ENCODE measurements around the gene THADA.
"Not testable (repeated sequence)": the region's sequence is repeated elsewhere in the genome, so short reads cannot be mapped to it uniquely, and the experiment has no call there.

The THADA gene

DNA sequence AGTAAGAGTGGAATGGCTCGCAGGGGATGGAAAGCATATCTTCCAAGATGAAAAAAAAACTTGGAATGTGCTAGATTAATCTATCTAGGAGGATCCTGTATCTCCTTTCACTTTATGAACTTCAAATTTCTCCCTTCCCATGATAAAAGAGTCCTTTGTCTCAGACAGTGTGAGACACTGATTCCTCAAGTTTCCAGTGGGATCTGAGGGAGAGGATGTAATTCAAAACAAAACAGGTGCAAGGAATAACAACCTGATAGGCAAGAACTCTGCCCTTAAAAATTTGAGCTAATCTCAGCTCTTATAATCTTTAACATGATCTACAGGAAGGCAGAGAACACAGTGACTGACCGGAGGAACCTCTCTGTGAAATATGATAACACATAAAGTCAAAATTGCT is 207.5 kb downstream of the THADA start:
- DNase-seq (ENCODE audit: low read depth in 2 of 2), result no peak

DNA sequence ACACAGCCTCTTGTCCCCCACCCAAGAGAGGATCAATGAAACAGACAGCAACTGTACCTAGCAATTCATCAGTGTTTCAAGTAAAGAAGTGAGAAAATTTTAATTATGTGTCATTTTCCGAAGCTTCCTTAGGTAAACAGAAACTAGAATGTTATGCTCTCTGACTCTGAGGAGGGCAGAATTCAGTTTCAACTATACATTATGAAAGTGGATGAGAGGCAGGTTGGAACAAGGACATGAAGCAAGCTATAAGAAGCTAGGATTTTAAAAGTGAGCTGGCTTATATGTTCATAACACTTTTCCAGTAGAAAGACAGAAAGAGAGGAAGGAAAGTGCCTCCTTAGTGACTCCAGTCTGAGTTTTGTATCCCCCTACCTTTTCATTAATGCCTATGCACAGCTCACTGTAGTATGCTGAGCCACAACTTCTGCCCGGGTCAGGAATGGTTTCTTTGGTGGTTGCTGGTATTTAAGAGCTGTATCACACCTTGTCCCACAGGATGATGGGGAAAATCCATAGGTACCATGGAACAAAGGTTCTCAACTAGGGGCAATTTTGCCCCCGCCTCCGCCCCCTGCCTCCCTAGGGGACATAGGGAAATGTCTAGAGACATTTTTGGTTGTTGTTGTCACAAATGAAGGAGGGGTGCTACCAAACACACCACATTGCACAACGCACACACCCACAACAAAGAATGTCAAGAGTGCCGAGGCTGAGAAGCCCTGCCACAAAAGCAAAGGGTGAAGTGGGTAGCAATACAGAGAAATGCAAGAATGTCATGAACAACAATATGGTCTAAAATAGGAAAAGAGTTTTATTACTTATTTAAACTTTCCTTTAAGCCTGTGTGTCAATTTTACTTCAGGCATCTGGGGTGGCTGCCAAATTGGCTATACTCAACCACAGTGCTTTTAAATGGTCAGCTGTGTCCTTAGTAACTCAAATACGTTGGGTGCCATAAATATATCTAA is 208.5 kb downstream of the THADA start:
- no peak for DNase-seq (ENCODE audit: low read depth in 2 of 2)

DNA sequence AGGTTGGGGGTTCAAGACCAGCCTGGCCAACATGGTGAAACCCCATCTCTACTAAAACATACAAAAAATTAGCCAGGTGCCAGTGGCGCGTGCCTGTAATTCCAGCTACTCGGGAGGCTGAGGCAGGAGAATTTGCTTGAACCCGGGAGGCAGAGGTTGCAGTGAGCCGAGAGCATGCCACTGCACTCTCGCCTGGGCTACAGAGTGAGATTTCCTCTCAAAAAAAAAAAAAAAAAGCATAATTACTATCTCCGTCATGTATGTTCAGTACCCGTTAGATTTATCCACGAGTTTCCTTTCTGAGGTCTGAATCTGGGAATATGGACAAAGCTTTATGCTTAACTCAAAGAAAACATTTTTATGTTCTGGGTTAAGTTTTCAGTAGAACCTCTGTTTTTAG is 209.2 kb downstream of the THADA start:
- not testable (repeated sequence) for DNase-seq (ENCODE audit: low read depth in 2 of 2)

DNA sequence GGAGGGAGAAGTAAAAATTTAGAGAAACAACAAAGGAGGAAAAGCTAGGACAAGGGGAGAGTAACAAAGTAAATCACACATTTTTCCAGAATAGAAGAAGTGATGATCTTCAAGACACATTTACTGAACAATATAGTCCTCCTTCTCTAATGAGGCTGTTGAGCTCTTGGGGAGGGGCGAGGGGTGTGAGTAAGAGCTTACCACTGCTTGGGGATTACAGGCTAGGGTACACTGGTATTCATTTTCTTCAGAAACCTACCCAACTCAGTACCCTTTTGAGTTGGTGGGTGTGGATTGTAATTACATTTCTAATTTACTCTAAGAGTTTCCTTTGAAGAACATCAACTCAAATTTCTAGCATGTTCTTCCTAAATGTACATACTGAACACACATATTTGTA is 211.7 kb downstream of the THADA start:
- DNase-seq (ENCODE audit: low read depth in 2 of 2), result no peak

DNA sequence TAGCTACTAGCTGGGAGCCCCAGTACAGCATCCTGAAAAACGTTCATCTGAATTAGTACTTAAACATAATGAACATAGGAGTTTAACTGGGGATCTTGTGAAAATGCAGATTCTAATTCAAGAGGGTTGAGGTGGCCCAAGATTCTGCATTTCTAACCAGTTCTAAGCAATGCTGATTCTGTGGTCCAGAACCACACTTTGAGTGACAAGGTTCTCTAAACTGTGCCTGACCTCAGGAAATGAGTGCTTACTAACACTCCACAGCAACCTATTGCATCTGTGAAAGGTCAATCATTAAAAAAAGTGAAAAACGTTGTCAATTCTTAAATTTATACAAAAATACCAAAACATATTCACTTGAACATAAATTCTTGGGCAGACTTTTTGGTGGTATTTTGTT is 212.3 kb downstream of the THADA start:
- no peak for DNase-seq (ENCODE audit: low read depth in 2 of 2)

DNA sequence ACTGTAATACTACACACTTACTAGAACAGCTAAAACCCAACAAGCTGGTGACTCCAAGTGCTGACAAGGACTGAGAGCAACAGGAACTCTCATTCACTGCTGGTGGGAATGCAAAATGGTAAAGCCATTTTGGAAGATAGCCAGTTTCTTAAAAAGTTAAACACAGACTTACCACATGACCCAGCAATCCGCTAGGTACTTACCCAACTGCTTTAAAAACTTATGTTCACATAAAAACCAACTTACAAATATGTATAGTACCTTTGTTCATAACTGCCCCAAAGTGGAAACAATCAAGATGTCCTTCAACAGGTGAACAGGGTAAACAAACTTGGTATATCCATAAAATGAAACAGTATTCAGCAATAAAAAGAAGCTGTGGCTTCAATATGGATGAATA is 216.3 kb downstream of the THADA start:
- DNase-seq (ENCODE audit: low read depth in 2 of 2), result no peak

DNA sequence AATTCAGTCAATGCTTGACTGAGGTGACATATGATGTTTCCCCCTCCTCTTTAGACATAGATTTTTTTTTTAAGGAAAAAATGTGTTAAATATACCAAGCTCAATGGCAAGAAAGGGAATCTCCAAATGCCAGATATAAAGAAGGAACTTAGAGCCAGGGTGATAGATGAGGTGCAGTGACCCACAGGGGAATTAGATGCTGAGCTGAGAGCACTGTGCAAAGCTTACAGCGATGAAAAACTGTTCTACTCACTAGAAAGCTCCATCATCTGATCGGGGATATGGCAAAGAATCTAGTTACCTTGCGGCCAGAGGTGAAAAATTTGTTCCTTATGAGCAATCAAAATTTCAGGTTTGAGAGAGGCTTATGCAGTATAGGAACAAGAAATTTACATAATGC is 218.5 kb downstream of the THADA start:
- DNase-seq (ENCODE audit: low read depth in 2 of 2), result no peak

DNA sequence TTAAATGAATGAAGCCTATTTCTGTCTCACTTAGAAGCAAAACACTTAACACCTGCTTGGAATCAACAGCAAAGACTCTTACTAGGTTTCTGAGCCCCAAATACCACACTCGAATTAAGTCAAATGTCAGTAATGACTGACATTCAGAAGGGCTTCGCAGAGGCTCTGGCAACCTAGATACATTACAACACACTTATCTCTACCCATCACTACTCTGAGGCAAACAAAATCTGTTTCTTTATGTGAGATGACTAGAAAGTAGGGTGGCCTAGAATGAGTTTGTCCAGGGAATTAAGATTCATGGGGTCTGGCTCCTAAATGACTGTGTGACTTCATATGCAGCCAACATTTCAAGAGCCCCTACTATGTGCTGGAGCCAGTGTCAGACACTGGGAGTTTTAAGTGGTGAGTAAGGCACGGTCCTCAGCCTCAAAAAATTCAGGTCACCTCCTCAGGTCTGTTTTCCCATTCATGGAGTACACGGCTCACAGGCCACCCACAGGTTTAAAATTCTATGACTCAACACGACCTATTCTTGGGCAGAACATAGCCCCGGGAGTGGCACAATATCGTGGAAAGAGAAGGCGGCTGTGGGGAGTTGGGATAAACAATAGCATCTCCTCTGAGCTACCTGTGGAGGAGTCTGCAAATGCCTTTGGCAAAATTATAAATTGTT is 219.2 kb downstream of the THADA start:
- DNase-seq (ENCODE audit: low read depth in 2 of 2), result no peak

DNA sequence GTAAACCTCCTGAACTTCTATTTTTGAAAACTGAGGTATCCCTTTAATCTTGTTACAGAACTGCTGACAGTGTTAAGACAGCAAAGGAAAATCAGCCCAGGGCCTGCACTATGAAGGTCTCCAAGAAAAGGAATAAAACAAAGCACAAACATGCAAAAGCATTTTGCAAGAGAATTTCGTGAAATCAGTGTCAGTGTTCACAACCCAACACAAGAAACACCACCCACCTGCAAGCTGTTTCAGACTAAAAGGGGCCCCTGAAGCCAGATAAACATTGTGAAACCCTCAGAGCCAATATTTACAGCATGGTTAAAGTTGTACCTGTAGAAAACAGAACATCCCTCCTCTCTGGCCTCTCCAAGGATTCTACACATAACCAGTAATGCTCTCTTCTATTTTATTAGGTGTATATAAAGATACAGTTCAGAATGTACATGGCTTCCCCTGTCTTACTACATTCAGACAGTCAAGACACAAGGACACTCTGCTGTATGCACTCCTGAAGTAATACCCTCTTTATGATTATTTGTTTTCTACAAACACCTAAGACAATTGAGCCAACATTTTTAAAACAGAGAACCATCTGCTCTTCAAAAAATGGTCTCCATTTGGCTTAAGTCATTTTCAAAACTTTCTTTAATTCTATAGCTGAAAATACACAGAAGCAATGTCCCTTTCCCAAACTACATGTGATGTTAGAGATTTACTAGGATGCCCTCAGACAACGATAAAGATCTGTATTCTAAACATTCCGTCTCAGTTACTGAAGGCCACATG is 219.9 kb downstream of the THADA start:
- DNase-seq (ENCODE audit: low read depth in 2 of 2), result no peak

DNA sequence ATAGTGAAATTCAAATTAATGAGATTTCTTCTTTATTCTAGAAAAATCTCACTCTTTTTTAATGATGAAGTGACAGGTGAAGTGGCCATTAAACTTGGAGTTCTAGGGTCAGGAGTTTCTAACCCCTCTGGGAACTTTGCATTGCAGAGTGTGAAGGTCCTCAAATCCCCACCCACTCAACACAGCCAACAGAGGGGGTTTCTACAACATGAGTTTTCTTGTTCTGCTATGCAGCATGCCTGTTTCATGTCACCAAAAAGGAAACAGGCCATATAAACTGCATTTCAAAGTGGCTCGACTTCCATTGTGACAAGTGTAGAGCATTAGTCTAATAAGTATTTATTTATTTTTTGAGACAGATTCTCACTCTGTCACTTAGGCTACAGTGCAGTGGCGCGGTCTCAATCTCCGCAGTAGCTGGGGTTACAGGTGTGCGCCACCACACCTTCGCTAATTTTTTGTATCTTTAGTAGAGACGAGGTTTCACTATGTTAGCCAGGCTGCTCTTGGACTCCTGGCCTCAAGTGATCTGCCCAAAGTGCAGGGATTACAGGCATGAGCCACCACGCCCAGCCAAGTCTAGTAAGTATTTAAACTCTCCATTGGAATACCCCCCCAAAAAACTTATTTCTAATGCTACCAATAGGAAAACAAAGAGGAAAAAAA is 223.3 kb downstream of the THADA start:
- no peak for DNase-seq (ENCODE audit: low read depth in 2 of 2)

DNA sequence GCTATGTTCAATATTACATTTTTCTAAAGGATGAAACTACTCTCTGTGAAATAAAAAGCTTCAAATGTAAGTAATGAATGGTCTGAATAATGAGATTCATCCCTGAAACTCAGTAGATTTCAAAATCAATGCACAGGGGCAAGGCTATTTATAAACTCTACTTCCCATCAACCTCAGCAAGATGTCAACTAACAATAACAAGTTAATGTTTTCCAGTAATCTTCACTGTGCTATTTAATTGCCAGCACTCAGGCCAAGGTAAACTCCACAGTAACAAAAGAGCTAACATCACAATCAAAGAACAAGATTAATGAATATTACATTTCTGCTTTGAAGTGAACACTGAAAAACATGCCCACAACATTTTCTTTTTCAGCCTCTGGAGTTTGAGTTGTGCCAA is 225.1 kb downstream of the THADA start:
- no peak for DNase-seq (ENCODE audit: low read depth in 2 of 2)

DNA sequence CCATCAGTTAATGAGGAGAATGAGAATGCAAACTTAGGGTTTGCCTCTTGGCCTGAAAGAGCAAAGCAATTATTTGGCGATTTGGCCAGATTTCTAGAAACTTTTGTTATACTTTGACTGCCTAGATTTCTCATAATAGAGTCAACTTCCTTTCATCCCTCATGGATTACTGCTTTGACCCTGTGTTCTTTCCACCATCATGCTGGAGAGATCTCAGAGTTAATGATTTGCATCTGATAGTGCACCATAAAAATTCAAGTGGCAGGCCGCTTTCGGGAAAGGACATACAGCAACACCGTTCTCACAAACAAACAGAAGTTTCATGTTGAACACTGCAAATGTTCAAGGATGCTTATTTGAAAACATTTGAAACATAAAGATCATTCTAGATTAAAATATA is 225.7 kb downstream of the THADA start:
- DNase-seq (ENCODE audit: low read depth in 2 of 2), result no peak

DNA sequence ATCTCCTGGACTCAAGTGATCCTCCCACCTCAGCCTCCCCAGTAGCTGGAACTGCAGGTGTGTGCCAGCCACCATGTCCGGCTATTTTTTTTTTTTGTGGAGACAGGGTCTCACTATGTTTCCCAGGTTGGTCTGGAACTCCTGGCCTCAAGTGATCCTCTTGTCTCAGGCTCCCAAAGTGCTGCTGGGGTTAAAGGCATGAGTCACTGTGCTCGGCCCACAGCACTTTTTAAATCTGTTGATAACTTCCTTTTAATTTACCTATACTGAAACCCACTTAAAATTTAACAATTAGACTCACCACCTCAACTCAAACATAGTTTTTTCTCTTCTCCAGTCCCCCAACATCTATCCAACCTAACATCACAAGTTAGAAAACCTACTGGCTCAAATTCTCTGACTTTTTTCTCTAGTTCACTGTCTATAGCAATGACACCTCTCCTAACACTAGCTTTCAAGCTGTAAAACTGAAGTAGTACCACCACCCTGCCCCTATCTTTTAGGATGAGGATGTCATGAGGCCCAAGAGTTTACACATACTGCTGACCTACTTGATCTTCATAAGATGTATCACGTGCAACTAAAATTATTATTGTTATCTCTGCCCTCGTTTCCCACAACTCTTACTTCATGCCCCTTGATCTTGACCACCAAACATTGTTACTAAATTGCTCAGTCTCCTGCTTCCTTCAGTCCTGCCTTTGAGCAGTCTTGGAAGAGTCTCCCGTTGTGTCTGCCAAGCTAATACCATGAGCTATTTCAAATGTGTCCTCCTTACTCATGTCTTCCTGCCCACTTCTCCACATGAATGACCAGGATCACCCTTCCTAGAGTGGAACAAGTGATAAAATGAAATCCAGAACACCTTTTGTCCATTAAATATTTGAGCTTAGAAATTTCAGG is 227.1 kb downstream of the THADA start:
- no peak for DNase-seq (ENCODE audit: low read depth in 2 of 2)

DNA sequence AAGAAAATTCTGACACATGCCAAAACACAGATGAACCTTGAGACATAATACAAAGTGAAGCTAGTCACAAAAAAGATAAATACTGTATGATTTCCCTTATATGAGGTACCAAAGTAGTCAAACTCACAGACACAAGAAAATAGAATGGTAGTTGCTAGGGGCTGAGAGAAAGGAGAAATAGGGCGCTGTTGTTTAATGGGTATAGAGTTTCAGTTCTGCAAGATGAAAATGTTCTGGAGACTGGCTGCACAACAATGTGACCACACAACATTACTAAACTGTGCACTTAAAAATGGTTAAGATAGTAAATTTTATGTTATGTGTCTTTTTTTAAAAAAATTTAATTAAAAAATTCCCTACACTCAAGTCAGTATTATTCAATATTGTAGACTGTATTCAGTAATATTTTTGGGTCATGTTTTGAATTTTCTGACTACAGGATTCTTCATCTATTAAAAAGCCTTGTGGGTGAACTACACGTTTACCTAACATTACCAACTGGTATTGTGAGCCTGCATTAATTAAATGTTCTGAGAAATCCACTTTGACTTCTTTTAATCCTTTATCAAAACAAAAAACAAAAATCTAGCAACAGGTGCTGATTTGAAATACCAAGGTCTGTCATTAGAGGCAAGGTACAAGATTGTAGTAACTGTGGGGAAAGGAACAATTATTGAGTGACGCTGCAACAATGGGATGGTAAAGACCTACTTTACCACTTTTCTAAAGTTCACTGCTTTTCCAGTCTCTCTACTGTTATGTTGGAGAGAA is 228.6 kb downstream of the THADA start:
- no peak for DNase-seq (ENCODE audit: low read depth in 2 of 2)

DNA sequence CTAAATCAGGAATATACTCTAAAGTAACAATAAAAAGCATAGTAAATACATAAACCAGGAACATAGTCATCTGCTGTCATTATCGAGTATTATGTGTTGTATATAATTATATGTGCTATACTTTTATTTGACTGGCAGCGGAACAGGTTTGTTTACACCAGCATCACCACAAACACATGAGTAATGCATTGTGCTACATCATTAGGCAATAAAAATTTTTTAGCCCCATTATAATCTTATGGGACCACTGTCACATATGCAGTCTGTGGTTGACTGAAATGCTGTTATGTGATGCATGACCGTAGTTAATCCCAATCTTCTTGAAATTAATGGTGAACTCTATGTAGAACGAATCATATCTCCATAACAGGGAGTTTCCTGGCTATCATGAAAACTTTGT is 232.7 kb downstream of the THADA start:
- no peak for DNase-seq (ENCODE audit: low read depth in 2 of 2)

DNA sequence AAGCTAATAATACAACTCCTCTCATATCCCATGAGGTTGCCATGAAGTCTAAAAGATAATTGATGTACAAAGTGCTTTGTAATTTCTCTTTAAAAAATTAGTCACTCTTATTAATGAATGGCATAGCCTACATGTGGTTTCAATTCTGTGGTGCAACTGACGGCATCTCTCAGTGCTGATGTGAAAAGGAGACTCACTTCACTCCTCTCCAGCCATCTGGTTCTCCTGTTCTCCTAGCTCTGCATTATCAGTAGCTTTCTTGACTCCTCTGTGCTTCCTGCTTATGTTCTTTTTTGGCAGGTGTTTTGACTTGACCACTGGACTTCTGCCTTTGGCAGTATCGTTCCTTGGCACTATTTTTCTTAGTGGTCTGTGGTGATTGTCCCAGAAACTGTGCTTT is 234.6 kb downstream of the THADA start:
- DNase-seq (ENCODE audit: low read depth in 2 of 2), result no peak

DNA sequence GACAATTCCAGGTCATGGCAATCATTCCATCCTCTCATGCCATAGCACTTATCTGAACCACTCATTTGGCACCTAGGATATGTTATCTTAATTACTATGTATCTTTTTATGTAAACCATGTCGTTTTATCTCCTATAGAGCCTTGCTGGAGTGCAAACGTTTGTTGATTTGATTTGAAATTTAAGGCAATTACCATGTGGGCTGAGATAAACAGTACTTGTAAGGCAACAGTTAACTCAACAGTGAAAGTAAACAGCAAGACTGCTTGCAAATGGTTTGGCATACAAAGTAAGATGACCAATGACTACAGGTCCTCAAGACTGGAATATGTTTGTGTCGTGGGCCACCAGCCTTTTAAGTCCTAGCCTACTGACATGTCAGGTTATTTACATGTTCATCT is 235.7 kb downstream of the THADA start:
- DNase-seq (ENCODE audit: low read depth in 2 of 2), result no peak

DNA sequence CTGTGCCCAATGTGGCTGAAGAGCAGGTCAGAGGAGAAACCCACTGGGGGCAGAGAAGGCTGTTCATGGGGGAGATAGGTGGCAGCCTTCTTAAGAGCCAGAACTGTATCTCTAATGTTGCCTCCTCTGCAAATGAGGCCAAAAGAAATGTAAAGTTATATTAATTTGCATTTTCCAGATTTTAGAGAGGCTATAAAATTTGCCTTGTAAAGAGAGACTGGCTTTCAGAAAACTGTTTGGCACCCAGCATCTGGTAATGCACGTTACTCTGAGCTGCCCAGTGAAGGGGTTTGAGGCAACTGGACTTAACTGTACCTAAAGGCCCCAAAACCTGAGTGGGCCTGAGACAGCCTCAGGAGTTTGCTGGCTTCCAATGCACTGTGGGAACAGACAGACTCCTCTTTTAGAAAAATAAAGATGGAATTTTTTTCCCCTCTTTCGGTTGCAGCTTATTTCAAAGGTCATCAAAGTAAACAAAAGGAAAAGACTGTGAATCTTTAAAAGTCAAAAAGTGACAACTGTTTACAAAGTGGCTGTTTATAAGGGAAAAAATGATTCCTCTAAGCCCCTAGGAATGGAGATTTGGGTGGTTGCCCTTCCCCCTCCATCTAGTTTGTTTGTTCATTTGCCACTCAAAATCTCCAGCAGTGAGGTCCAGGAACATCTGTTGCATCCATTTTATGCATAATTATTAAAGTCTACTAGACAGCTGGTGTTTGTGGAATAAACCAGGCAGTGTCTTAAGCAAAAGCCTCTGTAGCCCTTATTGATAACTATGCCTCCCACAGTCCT is 237.2 kb downstream of the THADA start:
- DNase-seq (ENCODE audit: low read depth in 2 of 2), result no peak

DNA sequence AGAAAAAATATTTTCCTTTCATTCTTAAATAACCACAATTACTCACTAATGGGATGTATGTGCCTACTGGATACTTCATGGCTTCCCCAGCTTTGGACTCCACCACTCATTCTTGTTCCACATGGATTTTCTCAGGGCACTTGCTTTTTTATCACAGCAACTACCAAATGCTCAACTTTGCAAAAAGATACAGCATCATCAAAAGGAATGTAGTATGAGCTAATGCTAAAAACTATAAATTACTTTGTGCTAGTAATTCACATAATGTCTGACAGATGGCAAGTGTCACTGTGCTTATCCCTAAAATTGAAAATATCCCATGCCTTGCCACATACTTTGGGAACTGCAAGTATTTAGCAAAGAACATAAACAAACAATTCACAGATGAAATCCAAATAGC is 239.1 kb downstream of the THADA start:
- DNase-seq (ENCODE audit: low read depth in 2 of 2), result no peak

All from stimulated activated CD4-positive, alpha-beta T cell treated with anti-CD3 and anti-CD28 coated beads, Interleukin-1b, Interleukin-23, amount 100 ng/mL, for 4 hours (primary cell).